Fibroblast of skin of left biceps (primary cell): ENCODE measurements around the gene HYCC2.
"Not testable (repeated sequence)": the region's sequence is repeated elsewhere in the genome, so short reads cannot be mapped to it uniquely, and the experiment has no call there.

ENCODE experiments used
- DNase-seq, 2 experiments: peaks; one replicate each; pipeline ENCODE4 v3.0.0-alpha.2; 2013; ENCODE audit warnings: low read depth in 2 of 2

The HYCC2 gene

GRCh38 chr2:201072201-201072530 lies 695 bp upstream of the HYCC2 start:
- DNase-seq: no peak

GRCh38 chr2:201070948-201071478 lies 458 bp downstream of the HYCC2 start:
- DNase-seq: no peak

- DNase-seq: no peak
Observed at GRCh38 chr2:201064797-201065329, 6.6 kb downstream of the HYCC2 start.

GRCh38 chr2:201063516-201063915 lies 8.0 kb downstream of the HYCC2 start:
- not testable (repeated sequence) for DNase-seq

- no peak for DNase-seq
Observed at GRCh38 chr2:201059961-201060755, 11.3 kb downstream of the HYCC2 start.

GRCh38 chr2:201058914-201059313 lies 12.6 kb downstream of the HYCC2 start:
- DNase-seq: no peak

- no peak for DNase-seq
Observed at GRCh38 chr2:201057715-201058248, 13.7 kb downstream of the HYCC2 start.

GRCh38 chr2:201057087-201057521 lies 14.4 kb downstream of the HYCC2 start:
- DNase-seq: peak in 1 of 2 experiments; percentile 5

- no peak for DNase-seq
Observed at GRCh38 chr2:201049455-201049854, 22.0 kb downstream of the HYCC2 start.

GRCh38 chr2:201046881-201047280 lies 24.6 kb downstream of the HYCC2 start:
- DNase-seq: no peak

- DNase-seq: not testable (repeated sequence)
Observed at GRCh38 chr2:201043050-201043449, 28.4 kb downstream of the HYCC2 start.

GRCh38 chr2:201042451-201042850 lies 29.0 kb downstream of the HYCC2 start:
- DNase-seq: not testable (repeated sequence)

- DNase-seq: no peak
Observed at GRCh38 chr2:201040867-201041628, 30.4 kb downstream of the HYCC2 start.

- no peak for DNase-seq
Observed at GRCh38 chr2:201038855-201039254, 32.6 kb downstream of the HYCC2 start.

- not testable (repeated sequence) for DNase-seq
Observed at GRCh38 chr2:201038361-201038760, 33.1 kb downstream of the HYCC2 start.

GRCh38 chr2:201034355-201034754 lies 37.1 kb downstream of the HYCC2 start:
- DNase-seq: not testable (repeated sequence)

- DNase-seq: no peak
Observed at GRCh38 chr2:201024518-201024917, 47.0 kb downstream of the HYCC2 start.

- no peak for DNase-seq
Observed at GRCh38 chr2:201021914-201022313, 49.6 kb downstream of the HYCC2 start.
